Panc1 (cell line): Measurements from ENCODE around the gene ROS1. TPM values are rescaled to one million over a fixed set of nuclear protein-coding genes. Genes with fewer than 3 reads are reported as not detected.

Source experiments
- ATAC-seq: fragments of 200-7000 bp; cut with Tn5 transposase; 2 replicates; pipeline ENCODE4 v1.9.1; 2020; ENCODE audit warnings: mild to moderate bottlenecking, moderate library complexity
- BruUV-seq: library from RNA; stranded (reverse); fragments of 400-500 nt; replicated peaks from 2 replicates; lab custom pipeline; 2021; lab: Mats Ljungman, UMichigan
- CTCF ChIA-PET: fragments of 300-600 bp; sonication (Branson Sonifier 250); formaldehyde crosslinking; loops from one replicate; lab custom pipeline; 2022; ENCODE audit warnings: antibody characterized with exemption; lab: Charles Lee
- POLR2A ChIA-PET: fragments of 300-600 bp; sonication (Branson Sonifier 250); formaldehyde crosslinking; loops from one replicate; lab custom pipeline; 2022; ENCODE audit warnings: antibody characterized with exemption; lab: Charles Lee
- DNase-seq: peaks from one replicate; pipeline ENCODE4 v3.0.0-alpha.2; 2010; ENCODE audit warnings: low read depth, low spot score
- H3K27ac ChIP-seq: 2 replicates; pipeline ENCODE4 v1.5.1; 2011; ENCODE audit warnings: mild to moderate bottlenecking, low read length, inconsistent platforms
- H3K27me3 ChIP-seq: fragments of 200-500 bp; sonication (Bioruptor generic); 2 replicates; pipeline ENCODE4 v1.6.0; 2014; ENCODE audit warnings: low read length, inconsistent platforms; ENCODE audit not compliant: control insufficient read depth, insufficient read depth
- H3K36me3 ChIP-seq: fragments of 200-500 bp; sonication (Bioruptor generic); 2 replicates; pipeline ENCODE4 v1.5.1; 2014; ENCODE audit warnings: inconsistent platforms, mild to moderate bottlenecking, low read length, moderate library complexity; ENCODE audit not compliant: control insufficient read depth, insufficient read depth
- H3K4me1 ChIP-seq: 2 replicates; pipeline ENCODE4 v1.5.1; 2011; ENCODE audit warnings: inconsistent platforms, mild to moderate bottlenecking, low read length, moderate library complexity; ENCODE audit not compliant: control insufficient read depth, insufficient read depth
- H3K4me3 ChIP-seq, 2 experiments: 2 replicates each; pipeline ENCODE4 v1.5.1; 2011 to 2012; ENCODE audit warnings: low read depth in 2 of 2, low read length in 2 of 2, mild to moderate bottlenecking in 2 of 2, inconsistent platforms in 1 of 2, moderate library complexity in 1 of 2
- H3K9me3 ChIP-seq: fragments of 200-500 bp; sonication (Bioruptor generic); 2 replicates; pipeline ENCODE4 v1.5.1; 2014; ENCODE audit warnings: low read depth, mild to moderate bottlenecking, inconsistent platforms, low read length, moderate library complexity; ENCODE audit not compliant: control insufficient read depth, insufficient read depth
- POLR2AphosphoS5 ChIP-seq: IDR thresholded peaks from 2 replicates; pipeline ENCODE4 v1.6.1; 2012; ENCODE audit warnings: mild to moderate bottlenecking, low read depth, low read length, moderate library complexity
- REST ChIP-seq, 2 experiments: IDR thresholded peaks; 2 replicates each; pipeline ENCODE4 v1.6.1; 2011 to 2012; ENCODE audit warnings: low read depth in 2 of 2, control low read depth in 1 of 2, low read length in 1 of 2, mild to moderate bottlenecking in 1 of 2, moderate library complexity in 1 of 2; ENCODE audit not compliant: insufficient read depth in 1 of 2
- SIN3A ChIP-seq: IDR thresholded peaks from 2 replicates; pipeline ENCODE4 v1.6.1; 2012; ENCODE audit warnings: low read depth, mild to moderate bottlenecking, low read length, moderate library complexity, borderline replicate concordance; ENCODE audit not compliant: insufficient read depth
- TCF7L2 ChIP-seq: IDR thresholded peaks from 2 replicates; pipeline ENCODE4 v1.6.1; 2011; ENCODE audit warnings: mild to moderate bottlenecking, low read depth, low read length, inconsistent platforms
- in situ Hi-C: cut with HindIII; loops from 2 replicates; pipeline ENCODE4 v1.10.0; 2016; ENCODE audit warnings: low sequenced_read_pairs, low pct_unique_long_range_greater_than_20kb
- intact Hi-C: fragments of 100-400 bp; cut with micrococcal nuclease; formaldehyde crosslinking; loops from one replicate; pipeline ENCODE4 v1.10.0; 2022; ENCODE audit not compliant: unreplicated experiment
- total RNA-seq: library from RNA; stranded (reverse); gene quantifications from one replicate; pipeline ENCODE4 v1.2.1, GENCODE V29; 2021; ENCODE audit not compliant: unreplicated experiment
- TF ChIP-seq, protein P1 (sequence below): fragments of 450-650 bp; IDR thresholded peaks from 2 replicates; pipeline ENCODE4 v1.5.1; 2017; ENCODE audit warnings: mild to moderate bottlenecking

The ROS1 gene
- total RNA-seq, 1 experiment from 2014 or later: 0.10 TPM

- ChIA-PET POLR2A (no interaction called here), CTCF (no interaction called here)
- no peak overlapping the region for H3K27ac ChIP-seq
- in situ Hi-C loops: no loop called here
- no TSS peak for BruUV-seq
- intact Hi-C loops: no loop called here
- no peak for DNase-seq
- no peaks in the 10 kb centered on the region for H3K4me1 ChIP-seq
- no peak for ATAC-seq
- TF ChIP-seq, protein P1, sequence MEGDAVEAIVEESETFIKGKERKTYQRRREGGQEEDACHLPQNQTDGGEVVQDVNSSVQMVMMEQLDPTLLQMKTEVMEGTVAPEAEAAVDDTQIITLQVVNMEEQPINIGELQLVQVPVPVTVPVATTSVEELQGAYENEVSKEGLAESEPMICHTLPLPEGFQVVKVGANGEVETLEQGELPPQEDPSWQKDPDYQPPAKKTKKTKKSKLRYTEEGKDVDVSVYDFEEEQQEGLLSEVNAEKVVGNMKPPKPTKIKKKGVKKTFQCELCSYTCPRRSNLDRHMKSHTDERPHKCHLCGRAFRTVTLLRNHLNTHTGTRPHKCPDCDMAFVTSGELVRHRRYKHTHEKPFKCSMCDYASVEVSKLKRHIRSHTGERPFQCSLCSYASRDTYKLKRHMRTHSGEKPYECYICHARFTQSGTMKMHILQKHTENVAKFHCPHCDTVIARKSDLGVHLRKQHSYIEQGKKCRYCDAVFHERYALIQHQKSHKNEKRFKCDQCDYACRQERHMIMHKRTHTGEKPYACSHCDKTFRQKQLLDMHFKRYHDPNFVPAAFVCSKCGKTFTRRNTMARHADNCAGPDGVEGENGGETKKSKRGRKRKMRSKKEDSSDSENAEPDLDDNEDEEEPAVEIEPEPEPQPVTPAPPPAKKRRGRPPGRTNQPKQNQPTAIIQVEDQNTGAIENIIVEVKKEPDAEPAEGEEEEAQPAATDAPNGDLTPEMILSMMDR: no peak
- no peak for TF ChIP-seq TCF7L2
- H3K36me3 ChIP-seq: no peaks in the 10 kb centered on the region
- no peaks in the 10 kb centered on the region; the same call in 1 of the 2 replicates for H3K27me3 ChIP-seq
- no peaks in the 10 kb centered on the region for H3K9me3 ChIP-seq
- no peak overlapping the region for H3K4me3 ChIP-seq
Observed at GRCh38 chr6:117359581-117359980, 66.2 kb downstream of the ROS1 start.

DNA sequence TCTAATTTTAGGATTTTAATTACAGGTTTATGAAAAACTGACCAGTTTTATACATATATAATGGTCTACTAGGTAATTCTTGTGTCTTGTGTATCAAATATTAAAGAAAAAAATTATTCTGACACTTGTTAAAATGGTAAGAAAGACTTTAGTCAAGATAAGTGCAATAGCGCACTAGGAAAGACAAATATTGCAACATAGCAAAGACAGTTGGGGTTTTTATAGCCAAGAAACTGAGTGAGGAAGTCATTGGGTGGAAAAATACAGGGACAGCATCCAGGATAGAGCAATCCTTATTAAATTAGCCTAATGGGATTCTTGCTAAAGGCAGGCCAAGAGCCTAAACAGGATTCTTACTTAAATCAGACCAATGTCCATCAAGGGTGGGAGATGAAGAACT is 71.1 kb downstream of the ROS1 start:
- ATAC-seq: no peak
- in situ Hi-C loops: no loop called here

More for the DNA sequence above, 71.1 kb downstream of the ROS1 start:
- CTCF ChIA-PET: no interaction called here
- H3K36me3 ChIP-seq: no peaks in the 10 kb centered on the region
- BruUV-seq: no TSS peak
- POLR2A ChIA-PET: no interaction called here
- intact Hi-C loops: no loop called here
- no peak for DNase-seq
- H3K9me3 ChIP-seq: no peaks in the 10 kb centered on the region
- TF ChIP-seq POLR2AphosphoS5: no peak
- no peak for TF ChIP-seq SIN3A
- TF ChIP-seq TCF7L2: no peak
- TF ChIP-seq, protein P1: no peak
- TF ChIP-seq REST (IDR thresholded peaks at IDR 0.05; ENCODE audit: insufficient read depth in 1 of 2, low read depth in 2 of 2, low read length in 1 of 2): no peak
- H3K27ac ChIP-seq: no peak overlapping the region
- H3K4me1 ChIP-seq: no peaks in the 10 kb centered on the region
- no peaks in the 10 kb centered on the region for H3K27me3 ChIP-seq
- H3K4me3 ChIP-seq: no peak overlapping the region
